Measurements from ENCODE around the gene RNF214.

Gene RNF214

DNA sequence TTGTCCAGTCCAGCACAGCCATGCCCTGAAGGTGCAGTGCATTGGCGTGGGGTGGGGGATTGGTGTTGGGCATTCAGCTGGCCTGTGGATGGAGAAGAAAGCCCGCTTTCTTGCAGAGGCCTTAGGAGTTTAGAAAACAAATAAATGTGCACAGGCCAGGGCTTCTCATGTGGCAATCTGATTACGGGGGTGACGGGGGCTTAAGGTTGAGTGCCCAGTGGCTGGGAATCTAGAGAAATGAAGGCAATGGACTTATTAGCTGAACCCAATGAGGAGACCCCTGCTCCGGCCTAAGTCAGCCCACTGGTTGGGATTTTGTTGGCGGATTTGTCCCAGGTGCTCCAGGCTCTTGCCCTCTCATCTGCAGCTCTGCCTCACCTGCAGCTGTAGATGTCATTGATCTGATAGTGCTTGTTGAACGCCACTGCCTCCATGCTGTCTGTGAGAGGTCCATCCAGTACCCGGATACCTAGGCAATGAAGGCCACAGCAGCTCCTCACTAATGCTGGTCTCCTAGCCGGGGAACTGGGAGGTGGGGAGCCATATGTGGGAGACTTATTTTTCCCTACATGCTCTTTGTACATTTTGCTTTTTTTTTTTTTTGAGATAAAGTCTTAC, 6.8 kb upstream of the RNF214 start:
- ATAC-seq: no peak
- no peak for TF ChIP-seq ZNF70 (CRISPR knock-in tag; IDR thresholded peaks at IDR 0.05)
- TF ChIP-seq PPARA (CRISPR knock-in tag; IDR thresholded peaks at IDR 0.05; ENCODE audit: borderline replicate concordance): no peak
- no peak for TF ChIP-seq ZC3H10 (CRISPR knock-in tag; IDR thresholded peaks at IDR 0.05)
- no peak for TF ChIP-seq BACH2 (CRISPR knock-in tag; IDR thresholded peaks at IDR 0.05; ENCODE audit: borderline replicate concordance)
- TF ChIP-seq RARB (CRISPR knock-in tag; IDR thresholded peaks at IDR 0.05): no peak
- no peak for TF ChIP-seq ESRRG (CRISPR knock-in tag; IDR thresholded peaks at IDR 0.05)
- TF ChIP-seq GLIS3 (CRISPR knock-in tag; IDR thresholded peaks at IDR 0.05): no peak
- TF ChIP-seq ZFP30 (CRISPR knock-in tag; IDR thresholded peaks at IDR 0.05): no peak
- no peak for TF ChIP-seq ARNTL (CRISPR knock-in tag; IDR thresholded peaks at IDR 0.05; ENCODE audit: borderline replicate concordance, low read depth)
- no peak for TF ChIP-seq TOX (CRISPR knock-in tag; IDR thresholded peaks at IDR 0.05; ENCODE audit: borderline replicate concordance)
- TF ChIP-seq, protein P1, sequence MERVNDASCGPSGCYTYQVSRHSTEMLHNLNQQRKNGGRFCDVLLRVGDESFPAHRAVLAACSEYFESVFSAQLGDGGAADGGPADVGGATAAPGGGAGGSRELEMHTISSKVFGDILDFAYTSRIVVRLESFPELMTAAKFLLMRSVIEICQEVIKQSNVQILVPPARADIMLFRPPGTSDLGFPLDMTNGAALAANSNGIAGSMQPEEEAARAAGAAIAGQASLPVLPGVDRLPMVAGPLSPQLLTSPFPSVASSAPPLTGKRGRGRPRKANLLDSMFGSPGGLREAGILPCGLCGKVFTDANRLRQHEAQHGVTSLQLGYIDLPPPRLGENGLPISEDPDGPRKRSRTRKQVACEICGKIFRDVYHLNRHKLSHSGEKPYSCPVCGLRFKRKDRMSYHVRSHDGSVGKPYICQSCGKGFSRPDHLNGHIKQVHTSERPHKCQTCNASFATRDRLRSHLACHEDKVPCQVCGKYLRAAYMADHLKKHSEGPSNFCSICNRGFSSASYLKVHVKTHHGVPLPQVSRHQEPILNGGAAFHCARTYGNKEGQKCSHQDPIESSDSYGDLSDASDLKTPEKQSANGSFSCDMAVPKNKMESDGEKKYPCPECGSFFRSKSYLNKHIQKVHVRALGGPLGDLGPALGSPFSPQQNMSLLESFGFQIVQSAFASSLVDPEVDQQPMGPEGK (CRISPR knock-in tag; IDR thresholded peaks at IDR 0.05; ENCODE audit: borderline replicate concordance): no peak
- TF ChIP-seq CSDC2 (CRISPR knock-in tag; IDR thresholded peaks at IDR 0.05): no peak
- no peak for TF ChIP-seq SNAI2 (CRISPR knock-in tag; IDR thresholded peaks at IDR 0.05)
- TF ChIP-seq ZNF565 (CRISPR knock-in tag; conservative IDR thresholded peaks at IDR 0.05; ENCODE audit: low read depth): no peak
- TF ChIP-seq, protein P2, sequence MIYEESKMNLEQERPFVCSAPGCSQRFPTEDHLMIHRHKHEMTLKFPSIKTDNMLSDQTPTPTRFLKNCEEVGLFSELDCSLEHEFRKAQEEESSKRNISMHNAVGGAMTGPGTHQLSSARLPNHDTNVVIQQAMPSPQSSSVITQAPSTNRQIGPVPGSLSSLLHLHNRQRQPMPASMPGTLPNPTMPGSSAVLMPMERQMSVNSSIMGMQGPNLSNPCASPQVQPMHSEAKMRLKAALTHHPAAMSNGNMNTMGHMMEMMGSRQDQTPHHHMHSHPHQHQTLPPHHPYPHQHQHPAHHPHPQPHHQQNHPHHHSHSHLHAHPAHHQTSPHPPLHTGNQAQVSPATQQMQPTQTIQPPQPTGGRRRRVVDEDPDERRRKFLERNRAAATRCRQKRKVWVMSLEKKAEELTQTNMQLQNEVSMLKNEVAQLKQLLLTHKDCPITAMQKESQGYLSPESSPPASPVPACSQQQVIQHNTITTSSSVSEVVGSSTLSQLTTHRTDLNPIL (CRISPR knock-in tag; IDR thresholded peaks at IDR 0.05; ENCODE audit: low read depth): no peak

DNA sequence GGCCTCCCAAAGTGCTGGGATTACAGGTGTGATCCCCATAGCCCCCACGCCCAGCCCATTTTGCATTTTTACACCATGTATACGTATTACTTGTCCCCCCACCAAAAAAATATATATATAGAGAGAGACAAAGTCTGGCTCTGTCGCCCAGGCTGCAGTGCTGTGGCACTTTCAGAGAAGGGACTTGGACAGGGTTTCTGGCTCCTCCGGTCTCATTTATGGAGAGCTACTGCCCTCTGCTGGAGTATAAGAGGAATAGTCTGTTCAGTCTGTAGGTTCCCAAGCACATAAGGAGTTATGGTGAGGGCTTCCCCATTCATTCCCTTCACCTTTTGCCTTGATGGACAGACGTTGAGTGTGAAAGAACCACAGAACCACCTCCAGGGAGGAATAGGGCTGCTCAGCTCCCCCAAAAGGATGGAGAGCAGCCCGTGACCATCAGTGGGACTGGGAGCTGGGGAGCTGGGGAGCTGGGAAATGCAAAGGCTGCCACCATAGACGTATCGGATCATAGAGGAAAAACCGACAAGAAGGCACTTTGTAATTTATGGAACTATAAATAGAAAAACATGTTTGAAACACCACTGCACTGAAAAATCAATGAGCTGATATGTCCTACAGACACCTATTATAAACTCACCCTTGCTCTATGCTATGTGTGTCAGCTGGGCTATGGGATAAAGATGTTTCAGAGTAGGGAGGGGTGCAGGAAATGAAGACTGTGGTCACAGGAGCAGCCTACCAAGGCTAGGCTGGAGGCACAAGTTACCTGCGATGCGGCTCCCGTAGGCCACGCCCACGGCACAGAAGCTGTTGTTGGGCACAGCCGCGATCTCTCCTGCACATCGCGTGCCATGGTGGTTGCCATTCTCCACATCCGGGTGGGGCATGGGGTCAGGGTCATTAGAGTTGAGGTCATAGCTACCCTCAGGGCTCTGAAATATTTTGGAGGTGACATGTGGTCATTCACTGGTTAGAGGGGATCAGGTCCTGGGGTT, 5.8 kb upstream of the RNF214 start:
- ATAC-seq: peak; percentile 83
- TF ChIP-seq ISL1 (CRISPR knock-in tag; IDR thresholded peaks at IDR 0.05) (no peak), ZFP3 (CRISPR knock-in tag; IDR thresholded peaks at IDR 0.05) (no peak), ZNF70 (CRISPR knock-in tag; IDR thresholded peaks at IDR 0.05) (no peak), ZNF8 (CRISPR knock-in tag; IDR thresholded peaks at IDR 0.05) (no peak), ARNTL (CRISPR knock-in tag; IDR thresholded peaks at IDR 0.05; ENCODE audit: borderline replicate concordance, low read depth) (no peak), CSDC2 (CRISPR knock-in tag; IDR thresholded peaks at IDR 0.05) (no peak), TOX (CRISPR knock-in tag; IDR thresholded peaks at IDR 0.05; ENCODE audit: borderline replicate concordance) (no peak), RARB (CRISPR knock-in tag; IDR thresholded peaks at IDR 0.05) (no peak), OSR1 (CRISPR knock-in tag; IDR thresholded peaks at IDR 0.05) (no peak), GLIS3 (CRISPR knock-in tag; IDR thresholded peaks at IDR 0.05) (no peak), BACH2 (CRISPR knock-in tag; IDR thresholded peaks at IDR 0.05; ENCODE audit: borderline replicate concordance) (no peak), ESRRG (CRISPR knock-in tag; IDR thresholded peaks at IDR 0.05) (no peak), ZFP30 (CRISPR knock-in tag; IDR thresholded peaks at IDR 0.05) (no peak), TCF4 (CRISPR knock-in tag; IDR thresholded peaks at IDR 0.05; ENCODE audit: borderline replicate concordance) (no peak)
- TF ChIP-seq, protein P2 (CRISPR knock-in tag; IDR thresholded peaks at IDR 0.05; ENCODE audit: low read depth): no peak
- TF ChIP-seq, protein P1 (CRISPR knock-in tag; IDR thresholded peaks at IDR 0.05; ENCODE audit: borderline replicate concordance): no peak
- TF ChIP-seq, protein P3, sequence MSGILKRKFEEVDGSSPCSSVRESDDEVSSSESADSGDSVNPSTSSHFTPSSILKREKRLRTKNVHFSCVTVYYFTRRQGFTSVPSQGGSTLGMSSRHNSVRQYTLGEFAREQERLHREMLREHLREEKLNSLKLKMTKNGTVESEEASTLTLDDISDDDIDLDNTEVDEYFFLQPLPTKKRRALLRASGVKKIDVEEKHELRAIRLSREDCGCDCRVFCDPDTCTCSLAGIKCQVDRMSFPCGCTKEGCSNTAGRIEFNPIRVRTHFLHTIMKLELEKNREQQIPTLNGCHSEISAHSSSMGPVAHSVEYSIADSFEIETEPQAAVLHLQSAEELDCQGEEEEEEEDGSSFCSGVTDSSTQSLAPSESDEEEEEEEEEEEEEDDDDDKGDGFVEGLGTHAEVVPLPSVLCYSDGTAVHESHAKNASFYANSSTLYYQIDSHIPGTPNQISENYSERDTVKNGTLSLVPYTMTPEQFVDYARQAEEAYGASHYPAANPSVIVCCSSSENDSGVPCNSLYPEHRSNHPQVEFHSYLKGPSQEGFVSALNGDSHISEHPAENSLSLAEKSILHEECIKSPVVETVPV (CRISPR knock-in tag; IDR thresholded peaks at IDR 0.05): no peak
- TF ChIP-seq, protein P4, sequence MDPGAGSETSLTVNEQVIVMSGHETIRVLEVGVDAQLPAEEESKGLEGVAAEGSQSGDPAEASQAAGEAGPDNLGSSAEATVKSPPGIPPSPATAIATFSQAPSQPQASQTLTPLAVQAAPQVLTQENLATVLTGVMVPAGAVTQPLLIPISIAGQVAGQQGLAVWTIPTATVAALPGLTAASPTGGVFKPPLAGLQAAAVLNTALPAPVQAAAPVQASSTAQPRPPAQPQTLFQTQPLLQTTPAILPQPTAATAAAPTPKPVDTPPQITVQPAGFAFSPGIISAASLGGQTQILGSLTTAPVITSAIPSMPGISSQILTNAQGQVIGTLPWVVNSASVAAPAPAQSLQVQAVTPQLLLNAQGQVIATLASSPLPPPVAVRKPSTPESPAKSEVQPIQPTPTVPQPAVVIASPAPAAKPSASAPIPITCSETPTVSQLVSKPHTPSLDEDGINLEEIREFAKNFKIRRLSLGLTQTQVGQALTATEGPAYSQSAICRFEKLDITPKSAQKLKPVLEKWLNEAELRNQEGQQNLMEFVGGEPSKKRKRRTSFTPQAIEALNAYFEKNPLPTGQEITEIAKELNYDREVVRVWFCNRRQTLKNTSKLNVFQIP (CRISPR knock-in tag; IDR thresholded peaks at IDR 0.05; ENCODE audit: borderline replicate concordance, low read depth): no peak
- TF ChIP-seq, protein P5, sequence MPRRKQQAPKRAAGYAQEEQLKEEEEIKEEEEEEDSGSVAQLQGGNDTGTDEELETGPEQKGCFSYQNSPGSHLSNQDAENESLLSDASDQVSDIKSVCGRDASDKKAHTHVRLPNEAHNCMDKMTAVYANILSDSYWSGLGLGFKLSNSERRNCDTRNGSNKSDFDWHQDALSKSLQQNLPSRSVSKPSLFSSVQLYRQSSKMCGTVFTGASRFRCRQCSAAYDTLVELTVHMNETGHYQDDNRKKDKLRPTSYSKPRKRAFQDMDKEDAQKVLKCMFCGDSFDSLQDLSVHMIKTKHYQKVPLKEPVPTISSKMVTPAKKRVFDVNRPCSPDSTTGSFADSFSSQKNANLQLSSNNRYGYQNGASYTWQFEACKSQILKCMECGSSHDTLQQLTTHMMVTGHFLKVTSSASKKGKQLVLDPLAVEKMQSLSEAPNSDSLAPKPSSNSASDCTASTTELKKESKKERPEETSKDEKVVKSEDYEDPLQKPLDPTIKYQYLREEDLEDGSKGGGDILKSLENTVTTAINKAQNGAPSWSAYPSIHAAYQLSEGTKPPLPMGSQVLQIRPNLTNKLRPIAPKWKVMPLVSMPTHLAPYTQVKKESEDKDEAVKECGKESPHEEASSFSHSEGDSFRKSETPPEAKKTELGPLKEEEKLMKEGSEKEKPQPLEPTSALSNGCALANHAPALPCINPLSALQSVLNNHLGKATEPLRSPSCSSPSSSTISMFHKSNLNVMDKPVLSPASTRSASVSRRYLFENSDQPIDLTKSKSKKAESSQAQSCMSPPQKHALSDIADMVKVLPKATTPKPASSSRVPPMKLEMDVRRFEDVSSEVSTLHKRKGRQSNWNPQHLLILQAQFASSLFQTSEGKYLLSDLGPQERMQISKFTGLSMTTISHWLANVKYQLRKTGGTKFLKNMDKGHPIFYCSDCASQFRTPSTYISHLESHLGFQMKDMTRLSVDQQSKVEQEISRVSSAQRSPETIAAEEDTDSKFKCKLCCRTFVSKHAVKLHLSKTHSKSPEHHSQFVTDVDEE (CRISPR knock-in tag; IDR thresholded peaks at IDR 0.05): no peak

All from SK-N-SH treated with all-trans-retinoic acid at 6 μM for 48 hours (cell line).